Right lobe of liver (tissue), 6 donors: Measurements from ENCODE around the gene ASB2. TPM values are rescaled to one million over a fixed set of nuclear protein-coding genes. Genes with fewer than 3 reads are reported as not detected.

Source experiments
- ATAC-seq, 4 donors: fragments of 200-7000 bp; cut with Tn5 transposase; one replicate each; pipeline ENCODE4 v1.9.1; 2020; ENCODE audit warnings: mild to moderate bottlenecking in 4 of 4, moderate library complexity in 4 of 4
- DNase-seq, 3 donors: peaks; one replicate each; pipeline ENCODE4 v3.0.0-alpha.2; 2020
- H3K27ac ChIP-seq, 3 donors: fragments of 200-600 bp; one replicate each; pipeline ENCODE4 v1.8.0; 2022
- H3K27me3 ChIP-seq, 2 donors: fragments of 200-600 bp; one replicate each; pipeline ENCODE4 v1.8.0; 2022
- H3K36me3 ChIP-seq, 4 donors: fragments of 200-600 bp; sonication (generic) in 1 of 4; one replicate each; pipeline versions ENCODE4 v1.5.1 to v1.8.0; 2017 to 2022; ENCODE audit warnings: control low read depth in 1 of 4
- H3K4me1 ChIP-seq, 4 donors: fragments of 200-600 bp; sonication (generic) in 1 of 4; one replicate each; pipeline versions ENCODE4 v1.5.1 to v1.8.0; 2017 to 2022; ENCODE audit warnings: control low read depth in 1 of 4
- H3K4me3 ChIP-seq, 3 donors: fragments of 200-600 bp; one replicate each; pipeline ENCODE4 v1.8.0; 2022
- H3K9me3 ChIP-seq, 4 donors: fragments of 200-600 bp; sonication (generic) in 1 of 4; one replicate each; pipeline versions ENCODE4 v1.5.1 to v1.8.0; 2017 to 2022; ENCODE audit warnings: control low read depth in 1 of 4
- POLR2A ChIP-seq: fragments of 450-650 bp; IDR thresholded peaks from one replicate; pipeline ENCODE4 v1.6.1; 2017; ENCODE audit warnings: antibody characterized with exemption, mild to moderate bottlenecking
- WGBS: methylation state at CpG from one replicate; pipeline ENCODE4 v1.1.6; 2018; ENCODE audit warnings: low coverage, low lambda C conversion rate; ENCODE audit not compliant: insufficient coverage; ENCODE audit errors: missing lambda C conversion rate; 5-methylcytosine and 5-hydroxymethylcytosine counted together
- intact Hi-C, 2 donors: fragments of 100-400 bp; cut with DNase I; formaldehyde crosslinking; loops; one replicate each; pipeline versions ENCODE4 v1.11.2 to v1.14.1; 2022
- total RNA-seq, 6 experiments: library from RNA; depleted of rRNA in 2 of 6; stranded (reverse); fragments of >200 nt in 2 of 6; fragmentation: NEBNext Ultra II Directional in 3 of 6; extraction: Animal tissue kit (Norgen Biotek cat#: 25700) in 3 of 6; gene quantifications; one replicate each; pipeline versions ENCODE4 v1.1.0 to v1.2.4, GENCODE V29; 2016 to 2023
- TF ChIP-seq, protein P1 (sequence below), 4 donors: fragments of 200-600 bp in 3 of 4; fragments of 450-650 bp in 1 of 4; IDR thresholded peaks; one replicate each; pipeline versions ENCODE4 v1.5.1 to v1.8.0; 2016 to 2022; ENCODE audit warnings: antibody characterized with exemption in 4 of 4, mild to moderate bottlenecking in 2 of 4
- donor health status: DM: no; HTN: yes; CAD: no.
- donor health status: DM: no; HTN: no; CAD: no.
- donor health status: DM: no; HTN: no; CAD: no.
- donor health status: DM: no; HTN: yes; CAD: no.
- donor health status: DM: no; HTN: yes; CAD: no.

The ASB2 gene
- total RNA-seq, 6 experiments from 2014 or later = 0.20 to 0.59 (median 0.28) TPM

GRCh38 chr14:93892505-93892839 is 83.9 kb downstream of the ASB2 start:
- intact Hi-C loops = loop anchor here in 1 of 2 donors (10.0 kb wide), 1 partner anchor 238 kb away; no protein-coding TSS in a partner anchor
- WGBS = 37% methylated on average over 5 of the region's 5 CpGs

GRCh38 chr14:93891756-93892504 is 84.4 kb downstream of the ASB2 start:
- H3K9me3 ChIP-seq = no peaks in the 10 kb centered on the region
- no peaks in the 10 kb centered on the region for H3K27me3 ChIP-seq
- H3K27ac ChIP-seq = no peak overlapping the region
- WGBS = 53% methylated on average over 9 of the region's 15 CpGs
- H3K4me3 ChIP-seq = no peak overlapping the region
- DNase-seq (no peak), ATAC-seq (no peak)
- H3K36me3 ChIP-seq = no peaks in the 10 kb centered on the region
- intact Hi-C loops = loop anchor here in 1 of 2 donors (10.0 kb wide), 1 partner anchor 237 kb away; no protein-coding TSS in a partner anchor
- H3K4me1 ChIP-seq = no peaks in the 10 kb centered on the region
- TF ChIP-seq, protein P1, sequence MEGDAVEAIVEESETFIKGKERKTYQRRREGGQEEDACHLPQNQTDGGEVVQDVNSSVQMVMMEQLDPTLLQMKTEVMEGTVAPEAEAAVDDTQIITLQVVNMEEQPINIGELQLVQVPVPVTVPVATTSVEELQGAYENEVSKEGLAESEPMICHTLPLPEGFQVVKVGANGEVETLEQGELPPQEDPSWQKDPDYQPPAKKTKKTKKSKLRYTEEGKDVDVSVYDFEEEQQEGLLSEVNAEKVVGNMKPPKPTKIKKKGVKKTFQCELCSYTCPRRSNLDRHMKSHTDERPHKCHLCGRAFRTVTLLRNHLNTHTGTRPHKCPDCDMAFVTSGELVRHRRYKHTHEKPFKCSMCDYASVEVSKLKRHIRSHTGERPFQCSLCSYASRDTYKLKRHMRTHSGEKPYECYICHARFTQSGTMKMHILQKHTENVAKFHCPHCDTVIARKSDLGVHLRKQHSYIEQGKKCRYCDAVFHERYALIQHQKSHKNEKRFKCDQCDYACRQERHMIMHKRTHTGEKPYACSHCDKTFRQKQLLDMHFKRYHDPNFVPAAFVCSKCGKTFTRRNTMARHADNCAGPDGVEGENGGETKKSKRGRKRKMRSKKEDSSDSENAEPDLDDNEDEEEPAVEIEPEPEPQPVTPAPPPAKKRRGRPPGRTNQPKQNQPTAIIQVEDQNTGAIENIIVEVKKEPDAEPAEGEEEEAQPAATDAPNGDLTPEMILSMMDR (IDR thresholded peaks at IDR 0.05) = no peak
- TF ChIP-seq POLR2A = no peak

More at GRCh38 chr14:93892505-93892839, 83.9 kb downstream of the ASB2 start:
- no peak overlapping the region for H3K4me3 ChIP-seq
- ATAC-seq (no peak), DNase-seq (no peak)
- H3K9me3 ChIP-seq = no peaks in the 10 kb centered on the region
- H3K36me3 ChIP-seq = no peaks in the 10 kb centered on the region
- TF ChIP-seq POLR2A = no peak
- TF ChIP-seq, protein P1 (IDR thresholded peaks at IDR 0.05) = no peak
- H3K27me3 ChIP-seq = no peaks in the 10 kb centered on the region
- H3K27ac ChIP-seq = no peak overlapping the region
- no peaks in the 10 kb centered on the region for H3K4me1 ChIP-seq

DNA sequence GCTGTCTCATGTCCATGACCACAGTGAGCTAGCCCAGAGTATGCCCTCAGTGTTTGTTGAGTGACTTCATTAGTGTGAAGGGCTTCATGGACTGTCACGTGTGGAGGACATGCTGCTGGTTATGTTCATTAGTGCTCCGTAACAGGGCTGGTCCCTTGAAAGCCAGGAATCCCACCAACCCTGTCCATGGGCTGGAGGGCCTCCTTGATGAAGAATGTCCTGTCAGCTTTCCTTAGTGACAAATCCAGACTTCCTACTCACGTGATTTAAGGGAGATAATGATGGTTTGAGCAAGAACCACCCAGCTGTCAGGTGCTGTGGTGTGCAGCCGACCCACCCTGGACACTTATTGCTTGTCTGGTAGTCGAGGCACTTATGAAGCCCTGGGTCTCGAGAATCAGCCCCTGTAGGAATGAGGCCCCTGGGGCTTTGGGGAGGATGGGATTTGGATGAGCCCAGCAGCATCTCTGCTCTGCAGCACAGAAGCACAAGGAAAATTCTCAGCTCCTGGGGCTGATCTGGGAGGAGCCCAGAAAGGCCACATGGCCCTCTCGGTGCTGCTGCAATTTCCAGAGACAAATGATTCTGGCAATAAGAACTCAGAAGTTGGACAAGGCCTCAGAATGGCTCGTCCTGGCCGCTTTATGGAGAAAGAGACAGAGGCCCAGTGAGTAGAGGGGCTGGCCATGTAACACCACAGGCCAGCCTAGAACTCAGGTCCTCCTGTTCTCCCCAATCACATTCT is 86.5 kb downstream of the ASB2 start:
- 32% methylated on average over 6 of the region's 9 CpGs for WGBS
- TF ChIP-seq, protein P1 (IDR thresholded peaks at IDR 0.05) = no peak
- no peaks in the 10 kb centered on the region for H3K27me3 ChIP-seq
- no peak for DNase-seq
- intact Hi-C loops = loop anchor here in 1 of 2 donors (10.0 kb wide), 1 partner anchor 235 kb away; no protein-coding TSS in a partner anchor
- no peaks in the 10 kb centered on the region for H3K9me3 ChIP-seq
- no peaks in the 10 kb centered on the region for H3K36me3 ChIP-seq
- no peak for ATAC-seq
- no peak overlapping the region for H3K4me3 ChIP-seq
- no peak overlapping the region for H3K27ac ChIP-seq
- H3K4me1 ChIP-seq = no peaks in the 10 kb centered on the region

GRCh38 chr14:93888995-93889394 is 87.4 kb downstream of the ASB2 start:
- Histone ChIP-seq H3K9me3 (no peaks in the 10 kb centered on the region), H3K36me3 (no peaks in the 10 kb centered on the region), H3K27ac (no peak overlapping the region), H3K4me1 (no peaks in the 10 kb centered on the region), H3K4me3 (no peak overlapping the region), H3K27me3 (no peaks in the 10 kb centered on the region)
- intact Hi-C loops = no loop called here
- no peak for DNase-seq
- WGBS = 50% methylated on average over 11 of the region's 12 CpGs
- ATAC-seq = no peak
- TF ChIP-seq POLR2A = no peak
- TF ChIP-seq, protein P1 (IDR thresholded peaks at IDR 0.05) = no peak
